H1 (cell line): ENCODE results near the gene SPRYD4. TPM values are rescaled to one million over a fixed set of nuclear protein-coding genes. Genes with fewer than 3 reads are reported as not detected.

Source experiments
- CHD7 ChIP-seq: fragments of 300-600 bp; sonication (generic); IDR thresholded peaks from 2 replicates; pipeline ENCODE4 v1.7.1; 2012; ENCODE audit warnings: low read length, moderate library complexity, mild to moderate bottlenecking, inconsistent platforms; ENCODE audit not compliant: insufficient replicate concordance
- CTBP2 ChIP-seq: IDR thresholded peaks from 2 replicates; pipeline ENCODE4 v1.7.0; 2011; ENCODE audit warnings: borderline replicate concordance, mild to moderate bottlenecking, moderate library complexity, mixed read lengths, low read length; ENCODE audit not compliant: insufficient read depth, insufficient read length
- GTF2F1 ChIP-seq: IDR thresholded peaks from 2 replicates; pipeline ENCODE4 v1.6.1; 2012; ENCODE audit warnings: low read depth, low read length, improper control_type of control experiment, borderline replicate concordance
- HDAC6 ChIP-seq: IDR thresholded peaks from one replicate; pipeline ENCODE4 v1.7.1; 2012; ENCODE audit warnings: low read depth, mild to moderate bottlenecking, inconsistent platforms, low read length, moderate library complexity
- MAX ChIP-seq: IDR thresholded peaks from 2 replicates; pipeline ENCODE4 v1.6.1; 2012; ENCODE audit warnings: inconsistent platforms
- SIX5 ChIP-seq: IDR thresholded peaks from 2 replicates; pipeline ENCODE4 v1.6.1; 2011; ENCODE audit warnings: mild to moderate bottlenecking, low read depth, low read length
- polyA plus RNA-seq, 7 experiments: library from polyadenylated mRNA; depleted of rRNA in 3 of 7; stranded (reverse) in 5 of 7; unstranded in 2 of 7; fragments of >200 nt in 5 of 7; fragments of 200-250 nt in 2 of 7; gene quantifications; 1 replicate in 5 of 7; 2 replicates in 1 of 7; 4 replicates in 1 of 7; pipeline versions ENCODE4 v1.2.1 to v1.2.3, GENCODE V29; 2011 to 2013; ENCODE audit warnings: missing spikeins in 2 of 7, mixed read lengths in 2 of 7
- total RNA-seq: library from RNA; stranded (reverse); fragmentation: NEBNext Ultra II Directional; extraction: Animal tissue kit (Norgen Biotek cat#: 25700); gene quantifications from 2 replicates; pipeline ENCODE4 v1.2.1, GENCODE V29; 2021
- TF ChIP-seq, protein P1 (sequence below): IDR thresholded peaks from 2 replicates; pipeline ENCODE4 v1.6.1; 2011; ENCODE audit warnings: low read length, improper control_type of control experiment

Gene SPRYD4
- total and polyA plus RNA-seq, 2 of the 8 experiments (the other 6 are each of a cell fraction or from before 2014, with no cell fraction given) = 4.3 to 5.3 TPM

DNA sequence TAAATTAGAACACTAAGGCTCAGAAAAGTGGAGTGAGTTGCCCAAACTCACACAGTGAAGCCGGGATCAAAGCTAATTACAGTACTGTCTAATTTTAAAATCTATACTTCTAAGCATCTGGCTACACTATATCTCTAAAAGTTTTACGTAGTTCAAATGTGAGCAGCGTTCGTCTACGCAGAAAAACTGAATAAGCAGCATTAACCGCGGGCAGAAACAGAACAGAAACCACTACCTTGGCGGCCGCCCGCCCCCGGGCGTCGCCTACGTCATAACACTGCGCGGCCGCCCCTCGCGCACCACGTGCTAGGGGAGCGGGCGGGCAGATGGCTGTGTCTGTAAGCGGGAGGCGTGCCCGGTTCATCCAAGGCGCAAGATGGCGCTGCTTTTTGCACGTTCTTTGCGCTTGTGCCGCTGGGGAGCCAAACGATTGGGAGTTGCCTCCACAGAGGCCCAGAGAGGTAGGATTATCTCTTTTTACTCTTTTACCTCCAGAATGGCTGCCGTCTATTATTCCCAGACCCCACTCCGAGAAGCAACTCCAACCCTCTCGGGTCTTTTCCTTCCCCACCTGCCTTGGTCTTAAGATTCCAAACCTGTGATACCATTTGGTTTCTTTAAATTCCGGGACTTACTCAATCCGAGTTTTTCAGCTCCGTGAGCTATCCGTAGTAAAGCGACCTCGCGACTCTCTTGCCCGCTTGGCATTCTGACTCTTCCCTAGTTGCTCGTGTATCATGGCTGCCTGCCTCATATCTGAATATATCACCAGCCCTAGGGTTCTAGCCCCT is at the start of gene SPRYD4 (continued):
- TF ChIP-seq CHD7 (no peak), GTF2F1 (peak; percentile 68; the same call in 1 of the 2 replicates), SIX5 (no peak), MAX (peak; percentile 100), CTBP2 (no peak), HDAC6 (no peak)
- TF ChIP-seq, protein P1, sequence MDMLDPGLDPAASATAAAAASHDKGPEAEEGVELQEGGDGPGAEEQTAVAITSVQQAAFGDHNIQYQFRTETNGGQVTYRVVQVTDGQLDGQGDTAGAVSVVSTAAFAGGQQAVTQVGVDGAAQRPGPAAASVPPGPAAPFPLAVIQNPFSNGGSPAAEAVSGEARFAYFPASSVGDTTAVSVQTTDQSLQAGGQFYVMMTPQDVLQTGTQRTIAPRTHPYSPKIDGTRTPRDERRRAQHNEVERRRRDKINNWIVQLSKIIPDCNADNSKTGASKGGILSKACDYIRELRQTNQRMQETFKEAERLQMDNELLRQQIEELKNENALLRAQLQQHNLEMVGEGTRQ = peak; percentile 93
